Testis (tissue), 2 donors: ENCODE results near the gene GNPAT.

Experiments
- CTCF ChIP-seq, 3 experiments: fragments of 450-650 bp in 2 of 3; fragments of 200-600 bp in 1 of 3; sonication (generic) in 1 of 3; IDR thresholded peaks; one replicate each; pipeline ENCODE4 v1.5.1; 2016 to 2019; ENCODE audit warnings: antibody characterized with exemption in 3 of 3, mild to moderate bottlenecking in 2 of 3, moderate library complexity in 1 of 3
- POLR2A ChIP-seq: fragments of 450-650 bp; IDR thresholded peaks from one replicate; pipeline ENCODE4 v1.6.1; 2017; ENCODE audit warnings: antibody characterized with exemption, mild to moderate bottlenecking, moderate library complexity

DNA sequence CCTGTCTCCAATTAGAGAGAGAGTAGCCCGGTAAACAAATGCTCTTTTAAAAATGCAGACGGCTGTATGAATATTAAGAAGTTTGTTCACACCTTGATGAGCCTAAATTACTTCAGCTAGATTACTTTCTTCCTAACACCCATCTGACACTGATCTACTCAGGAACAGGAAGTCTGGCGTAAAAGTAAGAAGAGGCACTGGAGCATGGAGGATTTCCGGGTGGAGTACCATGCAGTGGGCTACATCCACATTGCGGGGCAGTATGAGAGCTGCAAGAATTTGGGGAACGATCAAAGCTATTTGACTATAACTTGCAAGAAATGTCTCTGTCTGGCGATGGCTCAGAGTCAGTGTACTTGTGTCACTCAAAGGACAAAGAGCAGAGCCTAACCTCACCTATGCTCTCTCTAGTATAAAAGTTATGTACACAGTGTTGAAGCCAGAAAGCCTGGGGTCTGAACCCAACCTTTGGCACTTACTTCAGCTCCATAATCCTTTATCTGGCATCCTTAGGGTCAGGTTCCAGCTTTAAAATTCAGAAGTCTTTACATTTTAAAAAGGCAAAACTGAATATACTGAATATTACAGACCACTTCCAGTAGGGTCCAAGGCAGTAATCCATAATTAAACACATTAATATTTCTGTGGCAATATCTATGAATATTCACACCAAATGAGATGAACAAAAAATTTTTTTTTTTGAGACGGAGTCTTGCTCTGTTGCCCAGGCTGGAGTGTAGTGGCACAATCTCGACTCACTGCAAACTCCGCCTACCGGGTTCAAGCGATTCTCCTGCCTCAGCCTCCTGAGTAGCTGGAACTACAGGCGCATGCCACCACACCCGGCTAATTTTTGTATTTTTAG lies 7.9 kb upstream of the GNPAT start:
- TF ChIP-seq CTCF (IDR thresholded peaks at IDR 0.05) (no peak), POLR2A (no peak)
